HCT116 (cell line): ENCODE measurements around the gene POLR3A. TPM values are rescaled to one million over a fixed set of nuclear protein-coding genes. Genes with fewer than 3 reads are reported as not detected.

Experiments
- ATAC-seq: fragments of 200-7000 bp; cut with Tn5 transposase; 2 replicates; pipeline ENCODE4 v1.9.1; 2020; ENCODE audit warnings: mild to moderate bottlenecking, moderate library complexity
- BruUV-seq: library from RNA; stranded (reverse); fragments of 400-500 nt; replicated peaks from 2 replicates; lab custom pipeline; 2021; lab: Mats Ljungman, UMichigan
- CTCF ChIA-PET: fragments of 300-600 bp; sonication (Branson Sonifier 250); formaldehyde crosslinking; loops from one replicate; lab custom pipeline; 2021; ENCODE audit warnings: antibody characterized with exemption; lab: Charles Lee
- POLR2A ChIA-PET: fragments of 300-600, 350-600 bp; sonication (Branson Sonifier 250); formaldehyde crosslinking; loops from one replicate; lab custom pipeline; 2021; ENCODE audit warnings: antibody characterized with exemption; lab: Charles Lee
- RAD21 ChIA-PET, 2 experiments: fragments of 300-600 bp; sonication (Branson Sonifier 250); formaldehyde crosslinking; loops; one replicate each; lab custom pipeline; 2023; ENCODE audit warnings: low total read pairs in 2 of 2; ENCODE audit not compliant: uncharacterized antibody in 2 of 2, unreplicated experiment in 2 of 2, low non-redundant PET in 1 of 2; lab: Charles Lee
- DNase-seq: peaks from one replicate; pipeline ENCODE4 v3.0.0-alpha.2; 2010; ENCODE audit warnings: low read depth, low spot score
- H2AFZ ChIP-seq: fragments of 200-600 bp; shearing (Covaris generic), sonication (generic); 2 replicates; pipeline ENCODE4 v1.6.1; 2017; ENCODE audit warnings: low read depth, mixed run types, mixed read lengths, antibody characterized with exemption, low read length; ENCODE audit not compliant: poor library complexity, severe bottlenecking
- H3K27ac ChIP-seq: 2 replicates; pipeline ENCODE4 v1.5.1; 2012; ENCODE audit warnings: low read depth, low read length
- H3K27me3 ChIP-seq: fragments of 200-600 bp; sonication (generic); 2 replicates; pipeline ENCODE4 v1.6.1; 2016; ENCODE audit warnings: mixed run types, low read length, mixed read lengths; ENCODE audit not compliant: insufficient read depth
- H3K36me3 ChIP-seq, 2 experiments: fragments of 200-500 bp in 1 of 2; fragments of 200-600 bp in 1 of 2; sonication (Bioruptor generic) in 1 of 2; sonication (generic) in 1 of 2; 2 replicates each; pipeline versions ENCODE4 v1.5.1 to v1.6.1; 2014 to 2016; ENCODE audit warnings: low read length in 2 of 2, inconsistent platforms in 1 of 2, mixed read lengths in 1 of 2, mixed run types in 1 of 2; ENCODE audit not compliant: insufficient read depth in 2 of 2, control insufficient read depth in 1 of 2
- H3K4me1 ChIP-seq, 2 experiments: fragments of 200-600 bp in 1 of 2; sonication (generic) in 1 of 2; 2 replicates each; pipeline versions ENCODE4 v1.5.1 to v1.6.1; 2012 to 2017; ENCODE audit warnings: low read length in 2 of 2, inconsistent platforms in 1 of 2, mild to moderate bottlenecking in 1 of 2, mixed read lengths in 1 of 2, mixed run types in 1 of 2, moderate library complexity in 1 of 2; ENCODE audit not compliant: insufficient read depth in 2 of 2, control insufficient read depth in 1 of 2
- H3K4me2 ChIP-seq: fragments of 200-600 bp; sonication (generic); 2 replicates; pipeline ENCODE4 v1.6.1; 2017; ENCODE audit warnings: mixed run types, low read length, mixed read lengths
- H3K4me3 ChIP-seq, 2 experiments: fragments of 200-600 bp in 1 of 2; sonication (generic) in 1 of 2; replicated peaks in 1 of 2; 2 replicates each; pipeline ENCODE4 v1.5.1; 2011 to 2016; ENCODE audit warnings: low read length in 2 of 2, control low read depth in 1 of 2, low read depth in 1 of 2, mild to moderate bottlenecking in 1 of 2, mixed read lengths in 1 of 2, mixed run types in 1 of 2
- H3K79me2 ChIP-seq: fragments of 200-600 bp; sonication (generic); 2 replicates; pipeline ENCODE4 v1.6.1; 2017; ENCODE audit warnings: mild to moderate bottlenecking, mixed run types, low read length, moderate library complexity, mixed read lengths; ENCODE audit not compliant: insufficient read depth
- H3K9ac ChIP-seq: fragments of 200-600 bp; sonication (generic); 2 replicates; pipeline ENCODE4 v1.6.1; 2016; ENCODE audit warnings: low read length, mixed read lengths
- H3K9me2 ChIP-seq: fragments of 200-600 bp; sonication (generic), shearing (Covaris generic); 2 replicates; pipeline ENCODE4 v1.6.1; 2017; ENCODE audit warnings: mixed run types, mild to moderate bottlenecking, moderate library complexity; ENCODE audit not compliant: insufficient read depth
- H3K9me3 ChIP-seq, 2 experiments: fragments of 200-500 bp in 1 of 2; fragments of 200-600 bp in 1 of 2; sonication (Bioruptor generic) in 1 of 2; sonication (generic) in 1 of 2; 2 replicates each; pipeline ENCODE4 v1.6.1; 2014 to 2017; ENCODE audit warnings: low read length in 2 of 2, mixed read lengths in 2 of 2, inconsistent platforms in 1 of 2, low read depth in 1 of 2, mild to moderate bottlenecking in 1 of 2, mixed run types in 1 of 2, moderate library complexity in 1 of 2; ENCODE audit not compliant: control insufficient read depth in 1 of 2, insufficient read depth in 1 of 2
- H4K20me1 ChIP-seq: fragments of 200-600 bp; sonication (generic), shearing (Covaris generic); 2 replicates; pipeline ENCODE4 v1.6.1; 2017; ENCODE audit warnings: mixed run types, mild to moderate bottlenecking, moderate library complexity; ENCODE audit not compliant: insufficient read depth
- CBX3 ChIP-seq: IDR thresholded peaks from 2 replicates; pipeline ENCODE4 v1.6.1; 2012; ENCODE audit warnings: low read depth
- EGR1 ChIP-seq: IDR thresholded peaks from 2 replicates; pipeline ENCODE4 v1.6.1; 2012; ENCODE audit warnings: low read depth
- EZH2phosphoT487 ChIP-seq: fragments of 200-600 bp; IDR thresholded peaks from 2 replicates; pipeline ENCODE4 v1.6.1; 2018; ENCODE audit warnings: antibody characterized with exemption, borderline replicate concordance
- FOSL1 ChIP-seq: IDR thresholded peaks from 2 replicates; pipeline ENCODE4 v1.6.1; 2012; ENCODE audit warnings: low read depth
- MAX ChIP-seq: IDR thresholded peaks from 2 replicates; pipeline ENCODE4 v1.6.1; 2012
- SIN3A ChIP-seq: IDR thresholded peaks from 2 replicates; pipeline ENCODE4 v1.6.1; 2012; ENCODE audit warnings: low read depth
- ZBTB33 ChIP-seq: IDR thresholded peaks from 2 replicates; pipeline ENCODE4 v1.6.1; 2011; ENCODE audit warnings: mild to moderate bottlenecking, low read length, moderate library complexity; ENCODE audit not compliant: insufficient replicate concordance; ENCODE audit errors: extremely low read depth
- intact Hi-C: fragments of 100-400 bp; cut with micrococcal nuclease; formaldehyde crosslinking; loops from 2 replicates; pipeline ENCODE4 v1.10.0; 2022
- total RNA-seq: library from RNA; stranded (reverse); gene quantifications from one replicate; pipeline ENCODE4 v1.2.1, GENCODE V29; 2021; ENCODE audit not compliant: unreplicated experiment

The POLR3A gene
- total RNA-seq, 1 experiment from 2014 or later: 26.6 TPM

- ChIA-PET POLR2A (interaction anchor here (0.8 kb wide), 1 partner anchor 9 kb away, joined by 3 read pairs; no protein-coding TSS in a partner anchor), CTCF (interaction anchor here (0.7 kb wide), 1 partner anchor 9 kb away, joined by 3 read pairs; no protein-coding TSS in a partner anchor), RAD21 (no interaction called here)
- no peaks in the 10 kb centered on the region for H3K79me2 ChIP-seq
- BruUV-seq: no TSS peak
- no peak overlapping the region for H3K9ac ChIP-seq
- intact Hi-C loops: no loop called here
- H3K4me3 ChIP-seq: no peak overlapping the region
- H3K9me3 ChIP-seq: no peaks in the 10 kb centered on the region
- no peaks in the 10 kb centered on the region for H3K9me2 ChIP-seq
- no peaks in the 10 kb centered on the region for H3K4me1 ChIP-seq
- H3K27me3 ChIP-seq: no peaks in the 10 kb centered on the region
- DNase-seq (no peak), ATAC-seq (no peak)
- H3K36me3 ChIP-seq: peaks cover 60 to 74% of the 10 kb centered on the region in 2 experiments
- H3K27ac ChIP-seq: no peak overlapping the region
- no peaks in the 10 kb centered on the region for H4K20me1 ChIP-seq
- TF ChIP-seq FOSL1 (no peak), EZH2phosphoT487 (no peak), EGR1 (no peak), SIN3A (no peak), CBX3 (no peak), MAX (no peak), ZBTB33 (no peak)
- H3K4me2 ChIP-seq: no peak overlapping the region
- no peak overlapping the region for H2AFZ ChIP-seq
These were observed 45.7 kb downstream of the POLR3A start for GRCh38 chr10:77983384-77984341.
